ENCODE data around the gene FOSB. TPM values are rescaled to one million over a fixed set of nuclear protein-coding genes. Genes with fewer than 3 reads are reported as not detected.

Gene FOSB
- total and polyA plus RNA-seq, 9 of the 15 experiments (the other 6 are each of a cell fraction or from before 2014, with no cell fraction given), result 0.11 to 2.7 (median 0.73) TPM

- TF ChIP-seq, protein P1, sequence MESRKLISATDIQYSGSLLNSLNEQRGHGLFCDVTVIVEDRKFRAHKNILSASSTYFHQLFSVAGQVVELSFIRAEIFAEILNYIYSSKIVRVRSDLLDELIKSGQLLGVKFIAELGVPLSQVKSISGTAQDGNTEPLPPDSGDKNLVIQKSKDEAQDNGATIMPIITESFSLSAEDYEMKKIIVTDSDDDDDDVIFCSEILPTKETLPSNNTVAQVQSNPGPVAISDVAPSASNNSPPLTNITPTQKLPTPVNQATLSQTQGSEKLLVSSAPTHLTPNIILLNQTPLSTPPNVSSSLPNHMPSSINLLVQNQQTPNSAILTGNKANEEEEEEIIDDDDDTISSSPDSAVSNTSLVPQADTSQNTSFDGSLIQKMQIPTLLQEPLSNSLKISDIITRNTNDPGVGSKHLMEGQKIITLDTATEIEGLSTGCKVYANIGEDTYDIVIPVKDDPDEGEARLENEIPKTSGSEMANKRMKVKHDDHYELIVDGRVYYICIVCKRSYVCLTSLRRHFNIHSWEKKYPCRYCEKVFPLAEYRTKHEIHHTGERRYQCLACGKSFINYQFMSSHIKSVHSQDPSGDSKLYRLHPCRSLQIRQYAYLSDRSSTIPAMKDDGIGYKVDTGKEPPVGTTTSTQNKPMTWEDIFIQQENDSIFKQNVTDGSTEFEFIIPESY (CRISPR knock-in tag; IDR thresholded peaks at IDR 0.05), result 0 out of 2 replicates have a peak, but pooled peaks have one; percentile 5
- peak; percentile 83 for TF ChIP-seq PML (IDR thresholded peaks at IDR 0.05; ENCODE audit: low read length)
- TF ChIP-seq RBM22 (IDR thresholded peaks at IDR 0.05; ENCODE audit: low read depth, low read length, poor library complexity, severe bottlenecking), result peak; percentile 40
- no peak for TF ChIP-seq GABPB2 (CRISPR knock-in tag; conservative IDR thresholded peaks at IDR 0.05)
- TF ChIP-seq CSDE1 (IDR thresholded peaks at IDR 0.05), result peak in 1 of 2 experiments; percentile 39; a peak in 1 of 4 replicates
- TF ChIP-seq ZBTB2 (IDR thresholded peaks at IDR 0.05), result 0 out of 2 replicates have a peak, but pooled peaks have one; percentile 23
- no peak for TF ChIP-seq ZNF75A (CRISPR knock-in tag; IDR thresholded peaks at IDR 0.05)
- peak; percentile 66; the same call in 1 of the 2 replicates for TF ChIP-seq MBD2 (IDR thresholded peaks at IDR 0.05; ENCODE audit: borderline replicate concordance, low read depth)
- TF ChIP-seq TFAP4 (CRISPR knock-in tag; IDR thresholded peaks at IDR 0.05; ENCODE audit: borderline replicate concordance), result peak; percentile 75
- no peak for TF ChIP-seq ZNF224 (CRISPR knock-in tag; IDR thresholded peaks at IDR 0.05)
- TF ChIP-seq ARNT (IDR thresholded peaks at IDR 0.05), result no peak; a peak in 1 of 4 replicates
- TF ChIP-seq, protein P2, sequence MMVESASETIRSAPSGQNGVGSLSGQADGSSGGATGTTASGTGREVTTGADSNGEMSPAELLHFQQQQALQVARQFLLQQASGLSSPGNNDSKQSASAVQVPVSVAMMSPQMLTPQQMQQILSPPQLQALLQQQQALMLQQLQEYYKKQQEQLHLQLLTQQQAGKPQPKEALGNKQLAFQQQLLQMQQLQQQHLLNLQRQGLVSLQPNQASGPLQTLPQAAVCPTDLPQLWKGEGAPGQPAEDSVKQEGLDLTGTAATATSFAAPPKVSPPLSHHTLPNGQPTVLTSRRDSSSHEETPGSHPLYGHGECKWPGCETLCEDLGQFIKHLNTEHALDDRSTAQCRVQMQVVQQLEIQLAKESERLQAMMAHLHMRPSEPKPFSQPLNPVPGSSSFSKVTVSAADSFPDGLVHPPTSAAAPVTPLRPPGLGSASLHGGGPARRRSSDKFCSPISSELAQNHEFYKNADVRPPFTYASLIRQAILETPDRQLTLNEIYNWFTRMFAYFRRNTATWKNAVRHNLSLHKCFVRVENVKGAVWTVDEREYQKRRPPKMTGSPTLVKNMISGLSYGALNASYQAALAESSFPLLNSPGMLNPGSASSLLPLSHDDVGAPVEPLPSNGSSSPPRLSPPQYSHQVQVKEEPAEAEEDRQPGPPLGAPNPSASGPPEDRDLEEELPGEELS (CRISPR knock-in tag; IDR thresholded peaks at IDR 0.05; ENCODE audit: borderline replicate concordance), result peak; percentile 19; the same call in 1 of the 2 replicates
- TF ChIP-seq, protein P3, sequence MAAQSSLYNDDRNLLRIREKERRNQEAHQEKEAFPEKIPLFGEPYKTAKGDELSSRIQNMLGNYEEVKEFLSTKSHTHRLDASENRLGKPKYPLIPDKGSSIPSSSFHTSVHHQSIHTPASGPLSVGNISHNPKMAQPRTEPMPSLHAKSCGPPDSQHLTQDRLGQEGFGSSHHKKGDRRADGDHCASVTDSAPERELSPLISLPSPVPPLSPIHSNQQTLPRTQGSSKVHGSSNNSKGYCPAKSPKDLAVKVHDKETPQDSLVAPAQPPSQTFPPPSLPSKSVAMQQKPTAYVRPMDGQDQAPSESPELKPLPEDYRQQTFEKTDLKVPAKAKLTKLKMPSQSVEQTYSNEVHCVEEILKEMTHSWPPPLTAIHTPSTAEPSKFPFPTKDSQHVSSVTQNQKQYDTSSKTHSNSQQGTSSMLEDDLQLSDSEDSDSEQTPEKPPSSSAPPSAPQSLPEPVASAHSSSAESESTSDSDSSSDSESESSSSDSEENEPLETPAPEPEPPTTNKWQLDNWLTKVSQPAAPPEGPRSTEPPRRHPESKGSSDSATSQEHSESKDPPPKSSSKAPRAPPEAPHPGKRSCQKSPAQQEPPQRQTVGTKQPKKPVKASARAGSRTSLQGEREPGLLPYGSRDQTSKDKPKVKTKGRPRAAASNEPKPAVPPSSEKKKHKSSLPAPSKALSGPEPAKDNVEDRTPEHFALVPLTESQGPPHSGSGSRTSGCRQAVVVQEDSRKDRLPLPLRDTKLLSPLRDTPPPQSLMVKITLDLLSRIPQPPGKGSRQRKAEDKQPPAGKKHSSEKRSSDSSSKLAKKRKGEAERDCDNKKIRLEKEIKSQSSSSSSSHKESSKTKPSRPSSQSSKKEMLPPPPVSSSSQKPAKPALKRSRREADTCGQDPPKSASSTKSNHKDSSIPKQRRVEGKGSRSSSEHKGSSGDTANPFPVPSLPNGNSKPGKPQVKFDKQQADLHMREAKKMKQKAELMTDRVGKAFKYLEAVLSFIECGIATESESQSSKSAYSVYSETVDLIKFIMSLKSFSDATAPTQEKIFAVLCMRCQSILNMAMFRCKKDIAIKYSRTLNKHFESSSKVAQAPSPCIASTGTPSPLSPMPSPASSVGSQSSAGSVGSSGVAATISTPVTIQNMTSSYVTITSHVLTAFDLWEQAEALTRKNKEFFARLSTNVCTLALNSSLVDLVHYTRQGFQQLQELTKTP (IDR thresholded peaks at IDR 0.05; ENCODE audit: low read depth in 1 of 2, partially characterized antibody in 2 of 2), result peak; percentile 65 to 76
- no peak for TF ChIP-seq ZNF77 (CRISPR knock-in tag; IDR thresholded peaks at IDR 0.05)
- peak; percentile 76 to 94 for TF ChIP-seq MAZ (CRISPR knock-in tag; conservative IDR thresholded peaks at IDR 0.05 in 1 of 2, IDR thresholded peaks at IDR 0.05 in 1 of 2)
- TF ChIP-seq ATF7 (IDR thresholded peaks at IDR 0.05), result peak; percentile 54; the same call in 1 of the 2 replicates
Measured at GRCh38 chr19:45506989-45507871, 39.4 kb downstream of the FOSB start, which contains the start of gene VASP (continued).
